ENCODE measurements around the gene SLC26A1. TPM values are rescaled to one million over a fixed set of nuclear protein-coding genes. Genes with fewer than 3 reads are reported as not detected.

SLC26A1 gene
- total RNA-seq, 1 donor from 2014 or later: 1.0 TPM

DNA sequence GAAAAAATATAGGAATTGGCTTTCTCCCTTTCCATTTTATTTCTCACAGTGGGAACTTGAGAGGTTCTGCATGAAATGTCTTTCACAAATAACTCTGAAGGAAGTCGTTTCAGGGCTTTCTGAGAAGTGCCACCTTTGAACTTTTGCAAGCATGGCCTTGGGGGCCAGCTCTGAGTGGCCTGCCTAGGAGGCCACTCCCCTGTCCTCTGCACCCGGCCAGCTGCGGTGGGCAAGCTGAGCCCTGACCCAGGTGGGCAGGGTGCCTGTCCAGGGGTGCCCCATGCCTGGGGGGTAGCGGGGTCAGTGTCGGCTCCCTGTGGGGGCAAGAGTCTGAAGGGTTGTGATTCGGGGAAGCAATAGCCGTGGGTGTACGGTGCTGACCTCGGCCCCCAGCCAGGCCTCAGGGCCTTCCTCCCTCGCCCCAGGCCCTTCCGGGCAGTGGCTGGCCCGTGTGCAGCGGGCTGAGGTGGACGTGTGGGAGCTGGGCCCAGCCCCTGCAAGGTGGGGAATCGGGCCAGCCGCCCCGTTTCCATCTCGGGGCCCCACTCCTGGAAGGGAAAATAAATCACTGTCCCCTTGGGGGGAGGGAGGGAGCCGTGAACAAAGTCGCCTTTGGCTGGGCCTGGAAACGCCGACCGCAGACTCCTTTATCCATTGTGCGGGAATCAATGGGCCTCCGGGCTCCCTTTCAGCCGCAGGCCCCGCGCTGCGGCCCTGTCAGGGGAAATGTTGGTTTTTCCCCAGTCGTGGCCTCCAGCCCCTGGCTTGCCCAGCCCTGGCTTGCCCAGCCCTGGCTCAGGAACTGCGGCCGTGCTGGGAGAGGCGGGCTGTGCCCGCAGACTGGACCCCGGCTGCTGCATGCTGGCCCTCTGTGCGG lies 21.3 kb upstream of the SLC26A1 start:
- TF ChIP-seq CTCF (IDR thresholded peaks at IDR 0.05): no peak
- Histone ChIP-seq H3K4me3 (no peak overlapping the region), H3K27me3 (ENCODE audit: low read depth) (no peaks in the 10 kb centered on the region), H3K36me3 (no peaks in the 10 kb centered on the region), H3K27ac (no peak overlapping the region), H3K4me1 (peaks cover 23% of the 10 kb centered on the region), H3K9me3 (no peaks in the 10 kb centered on the region)
- no peak for ATAC-seq
- intact Hi-C loops (cut with DNase I): no loop called here
- no peak for DNase-seq

GRCh38 chr4:1013225-1014073 lies 20.2 kb upstream of the SLC26A1 start:
- no peak for ATAC-seq
- intact Hi-C loops (cut with DNase I): no loop called here
- TF ChIP-seq CTCF (IDR thresholded peaks at IDR 0.05): no peak
- Histone ChIP-seq H3K4me1 (peaks cover 30% of the 10 kb centered on the region), H3K27me3 (ENCODE audit: low read depth) (peaks cover 5% of the 10 kb centered on the region), H3K9me3 (no peaks in the 10 kb centered on the region), H3K4me3 (no peak overlapping the region), H3K27ac (no peak overlapping the region), H3K36me3 (no peaks in the 10 kb centered on the region)
- DNase-seq: no peak

- no peak for TF ChIP-seq CTCF (IDR thresholded peaks at IDR 0.05)
- peak in 1 of 2 donors; percentile 1 for ATAC-seq
- peaks cover 30% of the 10 kb centered on the region for H3K4me1 ChIP-seq
- intact Hi-C loops (cut with DNase I): no loop called here
- H3K27me3 ChIP-seq (ENCODE audit: low read depth): peaks cover 12% of the 10 kb centered on the region
- peak; percentile 67 for DNase-seq
- H3K4me3 ChIP-seq: peak overlapping the region; percentile 65
- H3K36me3 ChIP-seq: no peaks in the 10 kb centered on the region
- no peak overlapping the region for H3K27ac ChIP-seq
- no peaks in the 10 kb centered on the region for H3K9me3 ChIP-seq
Observed at GRCh38 chr4:1012034-1012739, 19.0 kb upstream of the SLC26A1 start.

DNA sequence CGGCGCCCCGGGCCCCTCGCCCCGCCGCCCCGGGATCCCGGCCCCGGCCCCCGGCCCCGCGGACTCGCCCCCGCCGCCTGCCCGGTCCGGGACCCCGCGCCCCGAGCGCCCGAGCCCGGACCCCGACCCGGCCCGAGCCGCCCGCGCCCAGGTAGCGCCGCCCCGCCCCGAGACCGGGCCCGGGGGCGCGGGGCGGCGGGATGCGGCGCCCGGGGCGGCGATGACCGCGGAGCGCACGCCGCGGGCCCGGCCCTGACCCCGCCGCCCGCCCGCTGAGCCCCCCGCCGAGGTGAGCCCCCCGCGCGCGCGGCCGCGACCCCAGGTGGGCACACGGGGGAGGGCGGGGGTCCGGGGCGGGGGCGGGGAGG lies 18.4 kb upstream of the SLC26A1 start:
- Histone ChIP-seq H3K27ac (no peak overlapping the region), H3K9me3 (no peaks in the 10 kb centered on the region), H3K4me3 (peak overlapping the region; percentile 65), H3K36me3 (no peaks in the 10 kb centered on the region), H3K27me3 (ENCODE audit: low read depth) (peaks cover 14% of the 10 kb centered on the region), H3K4me1 (peaks cover 30% of the 10 kb centered on the region)
- no peak for TF ChIP-seq CTCF (IDR thresholded peaks at IDR 0.05)
- intact Hi-C loops (cut with DNase I): no loop called here
- DNase-seq: no peak
- ATAC-seq: no peak

- peak within 1 kb of the TSS; percentile 77 for H3K4me3 ChIP-seq
- intact Hi-C loops (cut with DNase I): no loop called here
- H3K27ac ChIP-seq: peak within 1 kb of the TSS; percentile 75
- no peaks in the 10 kb centered on the region for H3K9me3 ChIP-seq
- H3K4me1 ChIP-seq: peaks cover 30% of the 10 kb centered on the region
- peak; percentile 94 for DNase-seq
- peak; percentile 64 to 79 for ATAC-seq
- H3K27me3 ChIP-seq (ENCODE audit: low read depth): peaks cover 19% of the 10 kb centered on the region
- H3K36me3 ChIP-seq: no peaks in the 10 kb centered on the region
- TF ChIP-seq CTCF (IDR thresholded peaks at IDR 0.05): no peak
Observed at GRCh38 chr4:1011022-1011665, 17.9 kb upstream of the SLC26A1 start, which contains the start of gene FGFRL1. Gene FGFRL1, plus strand, starts transcription at chr4:1011626. Its CDS starts 860 bp downstream, at chr4:1012486.

Data from lower lobe of right lung (tissue), 2 donors.